Omental fat pad (tissue), 4 donors: ENCODE data around the gene MAST1. TPM values are rescaled to one million over a fixed set of nuclear protein-coding genes. Genes with fewer than 3 reads are reported as not detected.
"Not testable (repeated sequence)": the region's sequence is repeated elsewhere in the genome, so short reads cannot be mapped to it uniquely, and the experiment has no call there.

Source experiments
- ATAC-seq: fragments of 150-250 bp; one replicate; pipeline ENCODE4 v1.9.1; 2016; ENCODE audit warnings: mild to moderate bottlenecking, moderate library complexity; ENCODE audit not compliant: low FRiP score
- DNase-seq: peaks from one replicate; pipeline ENCODE4 v3.0.0-alpha.2; 2019; ENCODE audit warnings: low spot score
- CTCF ChIP-seq, 3 donors: fragments of 450-650 bp; IDR thresholded peaks; one replicate each; pipeline ENCODE4 v1.5.1; 2016 to 2017; ENCODE audit warnings: antibody characterized with exemption in 3 of 3, mild to moderate bottlenecking in 3 of 3, moderate library complexity in 2 of 3
- total RNA-seq, 4 donors: library from RNA; depleted of rRNA; stranded (reverse); fragments of >200 nt; gene quantifications; one replicate each; pipeline ENCODE4 v1.1.0, GENCODE V29; 2016

The MAST1 gene
- total RNA-seq, 4 donors from 2014 or later, result not detected

GRCh38 chr19:12838886-12839756 is 806 bp downstream of the MAST1 start:
- TF ChIP-seq CTCF (IDR thresholded peaks at IDR 0.05), result no peak
- ATAC-seq, result no peak
- no peak for DNase-seq

GRCh38 chr19:12840091-12841079 is 2.1 kb downstream of the MAST1 start:
- peak; percentile 47 for DNase-seq
- TF ChIP-seq CTCF (IDR thresholded peaks at IDR 0.05), result no peak
- peak; percentile 11 for ATAC-seq

- ATAC-seq, result no peak
These were observed 2.8 kb downstream of the MAST1 start for GRCh38 chr19:12841094-12841493.

GRCh38 chr19:12842511-12842910 is 4.2 kb downstream of the MAST1 start:
- DNase-seq, result no peak
- ATAC-seq, result no peak
- no peak for TF ChIP-seq CTCF (IDR thresholded peaks at IDR 0.05)

More at GRCh38 chr19:12841094-12841493, 2.8 kb downstream of the MAST1 start:
- no peak for DNase-seq
- no peak for TF ChIP-seq CTCF (IDR thresholded peaks at IDR 0.05)

- no peak for TF ChIP-seq CTCF (IDR thresholded peaks at IDR 0.05)
- no peak for DNase-seq
- ATAC-seq, result no peak
These were observed 5.0 kb downstream of the MAST1 start for GRCh38 chr19:12843328-12843727.

- TF ChIP-seq CTCF (IDR thresholded peaks at IDR 0.05), result no peak
- ATAC-seq (no peak), DNase-seq (no peak)
These were observed 5.9 kb downstream of the MAST1 start for GRCh38 chr19:12843999-12844732.

- ATAC-seq, DNase-seq: not testable (repeated sequence)
These were observed 8.3 kb downstream of the MAST1 start for GRCh38 chr19:12846613-12847012.
